NB4 (cell line): ENCODE results near the gene CCDC187.

ENCODE experiments used
- CTCF ChIP-seq: IDR thresholded peaks from one replicate; pipeline ENCODE4 v1.5.1; 2012; ENCODE audit warnings: low read depth, low read length
- MYC ChIP-seq: IDR thresholded peaks from 2 replicates; pipeline ENCODE4 v1.6.1; 2011; ENCODE audit warnings: low read depth, low read length
- POLR2A ChIP-seq: IDR thresholded peaks from 2 replicates; pipeline ENCODE4 v1.6.1; 2011; ENCODE audit warnings: mild to moderate bottlenecking; ENCODE audit not compliant: insufficient read length; ENCODE audit errors: extremely low read depth

- no peak for TF ChIP-seq CTCF
- TF ChIP-seq POLR2A: no peak
- no peak for TF ChIP-seq MYC
These were observed 60.9 kb downstream of the CCDC187 start for GRCh38 chr9:136242918-136243525.
